Measurements from ENCODE around the gene PIK3AP1.

The PIK3AP1 gene

GRCh38 chr10:96613576-96613975, 106.7 kb downstream of the PIK3AP1 start:
- FAIRE-seq, result no peak
- no peak for TF ChIP-seq CTCF (IDR thresholded peaks at IDR 0.05; ENCODE audit: insufficient read depth, missing control alignments)
- no peak for DNase-seq (ENCODE audit: insufficient read length, low spot score)

- TF ChIP-seq CTCF (IDR thresholded peaks at IDR 0.05; ENCODE audit: insufficient read depth, missing control alignments), result no peak
- no peak for DNase-seq (ENCODE audit: insufficient read length, low spot score)
- FAIRE-seq, result no peak
Measured at GRCh38 chr10:96612055-96612830, 108.1 kb downstream of the PIK3AP1 start.

- DNase-seq (ENCODE audit: insufficient read length, low spot score) (no peak), FAIRE-seq (no peak)
- no peak for TF ChIP-seq CTCF (IDR thresholded peaks at IDR 0.05; ENCODE audit: insufficient read depth, missing control alignments)
Measured at GRCh38 chr10:96610817-96611216, 109.5 kb downstream of the PIK3AP1 start.

GRCh38 chr10:96609510-96609909, 110.8 kb downstream of the PIK3AP1 start:
- TF ChIP-seq CTCF (IDR thresholded peaks at IDR 0.05; ENCODE audit: insufficient read depth, missing control alignments), result no peak
- FAIRE-seq, result no peak
- DNase-seq (ENCODE audit: insufficient read length, low spot score), result no peak

GRCh38 chr10:96608805-96609204, 111.5 kb downstream of the PIK3AP1 start:
- FAIRE-seq (no peak), DNase-seq (ENCODE audit: insufficient read length, low spot score) (no peak)
- no peak for TF ChIP-seq CTCF (IDR thresholded peaks at IDR 0.05; ENCODE audit: insufficient read depth, missing control alignments)

GRCh38 chr10:96608262-96608661, 112.1 kb downstream of the PIK3AP1 start:
- DNase-seq (ENCODE audit: insufficient read length, low spot score) (no peak), FAIRE-seq (no peak)
- TF ChIP-seq CTCF (IDR thresholded peaks at IDR 0.05; ENCODE audit: insufficient read depth, missing control alignments), result no peak

- FAIRE-seq (no peak), DNase-seq (ENCODE audit: insufficient read length, low spot score) (no peak)
- TF ChIP-seq CTCF (IDR thresholded peaks at IDR 0.05; ENCODE audit: insufficient read depth, missing control alignments), result no peak
Measured at GRCh38 chr10:96606946-96607345, 113.4 kb downstream of the PIK3AP1 start.

Data from D721Med (cell line).